ENCODE results near the gene GAD1.

GAD1 gene

GRCh38 chr2:170818752-170819470 lies 2.2 kb downstream of the GAD1 start:
- no peak for TF ChIP-seq MAX (IDR thresholded peaks at IDR 0.05)
- TF ChIP-seq EGR1 (IDR thresholded peaks at IDR 0.05), result no peak
- TF ChIP-seq CEBPB (IDR thresholded peaks at IDR 0.05), result no peak
- no peak for TF ChIP-seq ZBTB7A (IDR thresholded peaks at IDR 0.05; ENCODE audit: low read depth)
- no peak for TF ChIP-seq REST (IDR thresholded peaks at IDR 0.05; ENCODE audit: low read depth)
- no peak for TF ChIP-seq NFIC (IDR thresholded peaks at IDR 0.05)
- no peak for TF ChIP-seq EP300 (IDR thresholded peaks at IDR 0.05; ENCODE audit: borderline replicate concordance)
- TF ChIP-seq RAD21 (IDR thresholded peaks at IDR 0.05; ENCODE audit: low read depth), result no peak
- no peak for TF ChIP-seq CREB1 (IDR thresholded peaks at IDR 0.05; ENCODE audit: low read depth)
- no peak for TF ChIP-seq FOXM1 (IDR thresholded peaks at IDR 0.05; ENCODE audit: borderline replicate concordance, low read depth)
- TF ChIP-seq TCF12 (IDR thresholded peaks at IDR 0.05; ENCODE audit: low read depth), result no peak
- no peak for TF ChIP-seq TAF1 (IDR thresholded peaks at IDR 0.05; ENCODE audit: low read depth)
- no peak for TF ChIP-seq YY1 (IDR thresholded peaks at IDR 0.05; ENCODE audit: low read depth)
- TF ChIP-seq TEAD4 (IDR thresholded peaks at IDR 0.05), result no peak

DNA sequence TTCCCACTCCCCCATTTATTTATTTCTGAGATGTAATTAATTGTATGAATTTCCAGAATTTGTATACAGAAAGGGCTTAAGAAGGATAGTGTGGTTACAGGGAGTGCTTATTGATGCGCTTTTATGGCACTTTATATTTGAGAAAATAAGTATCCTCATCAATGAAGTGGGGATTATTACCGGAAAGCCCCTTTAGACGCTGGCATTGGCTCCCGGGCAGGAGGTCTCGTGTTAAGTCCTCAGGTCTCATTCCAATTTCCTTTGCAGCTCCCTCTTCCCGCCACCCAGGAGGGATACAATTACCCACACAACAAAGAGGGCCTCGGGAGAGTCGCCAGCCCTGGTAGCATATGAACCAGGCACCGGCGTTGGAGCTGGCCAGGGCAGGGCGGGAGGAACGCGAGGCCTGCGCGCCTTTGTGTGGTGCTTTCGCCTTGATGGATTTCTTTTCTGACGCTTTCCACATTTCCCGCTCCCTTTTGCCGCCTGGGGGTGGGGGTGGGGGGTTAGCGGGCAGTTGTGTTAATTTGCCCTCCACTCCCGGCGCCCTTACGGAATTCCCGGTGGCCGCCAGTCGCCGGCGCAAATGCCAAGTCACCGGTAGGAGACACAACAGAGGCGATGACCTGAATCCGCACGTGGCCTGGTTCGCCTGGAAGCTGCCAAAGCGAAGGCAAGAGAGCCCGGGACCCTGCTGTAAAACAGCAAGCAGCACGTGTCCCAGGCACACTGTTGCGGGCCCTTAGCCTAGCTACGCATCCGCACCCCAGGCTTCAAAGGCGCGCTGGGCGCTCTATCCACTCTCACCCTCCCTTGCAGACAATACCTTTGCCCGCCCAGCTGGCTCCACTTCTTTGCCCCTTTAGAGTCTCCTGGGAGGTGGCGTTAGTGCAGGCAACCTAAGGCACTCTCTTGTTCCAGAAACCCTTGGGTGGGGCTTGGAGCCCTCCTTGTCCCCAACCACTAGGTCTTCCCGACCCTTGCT lies 3.3 kb downstream of the GAD1 start:
- no peak for TF ChIP-seq ZBTB7A (IDR thresholded peaks at IDR 0.05; ENCODE audit: low read depth)
- TF ChIP-seq EP300 (IDR thresholded peaks at IDR 0.05; ENCODE audit: borderline replicate concordance), result no peak
- no peak for TF ChIP-seq EGR1 (IDR thresholded peaks at IDR 0.05)
- no peak for TF ChIP-seq CREB1 (IDR thresholded peaks at IDR 0.05; ENCODE audit: low read depth)
- TF ChIP-seq, protein P1, sequence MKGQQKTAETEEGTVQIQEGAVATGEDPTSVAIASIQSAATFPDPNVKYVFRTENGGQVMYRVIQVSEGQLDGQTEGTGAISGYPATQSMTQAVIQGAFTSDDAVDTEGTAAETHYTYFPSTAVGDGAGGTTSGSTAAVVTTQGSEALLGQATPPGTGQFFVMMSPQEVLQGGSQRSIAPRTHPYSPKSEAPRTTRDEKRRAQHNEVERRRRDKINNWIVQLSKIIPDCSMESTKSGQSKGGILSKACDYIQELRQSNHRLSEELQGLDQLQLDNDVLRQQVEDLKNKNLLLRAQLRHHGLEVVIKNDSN (IDR thresholded peaks at IDR 0.05), result no peak
- no peak for TF ChIP-seq TCF12 (IDR thresholded peaks at IDR 0.05; ENCODE audit: low read depth)

DNA sequence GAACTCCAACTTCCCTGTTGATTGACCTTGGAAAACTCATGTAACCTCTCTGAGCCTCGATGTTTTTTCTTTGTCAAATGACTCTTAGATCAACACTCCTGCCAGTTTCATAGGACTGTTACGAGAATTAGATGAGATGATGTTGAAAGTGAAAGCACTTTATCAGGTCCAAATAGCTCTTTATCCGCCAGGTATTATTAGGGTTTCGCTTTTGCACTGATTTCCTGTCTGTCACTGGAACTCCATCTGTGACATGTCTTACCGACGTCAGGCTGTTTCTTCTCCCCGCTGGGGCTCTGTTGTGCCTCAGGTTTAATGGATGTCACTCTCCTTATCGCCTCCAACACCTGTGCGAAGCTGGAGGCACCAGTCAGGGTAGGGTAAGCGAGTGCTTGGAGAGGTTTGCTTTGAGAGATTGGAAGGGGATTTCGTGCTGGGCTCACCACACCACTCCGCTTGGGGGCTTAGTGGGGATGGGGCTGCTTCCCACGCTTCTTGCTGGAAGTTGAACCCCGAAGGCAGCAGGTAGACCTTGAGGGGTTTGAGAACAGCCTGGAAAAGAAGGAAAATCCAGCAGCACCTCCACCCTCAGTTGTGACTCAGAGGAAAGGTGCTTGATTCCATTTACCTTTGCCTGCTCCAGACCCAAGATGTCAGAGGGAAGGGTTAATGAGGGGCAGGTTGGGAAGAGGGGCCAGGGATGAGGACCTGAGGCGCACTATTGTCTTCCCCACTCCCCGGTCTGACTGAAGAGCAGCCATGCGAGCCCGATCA lies 4.3 kb downstream of the GAD1 start:
- no peak for TF ChIP-seq EGR1 (IDR thresholded peaks at IDR 0.05)
- TF ChIP-seq RAD21 (IDR thresholded peaks at IDR 0.05; ENCODE audit: low read depth), result no peak

DNA sequence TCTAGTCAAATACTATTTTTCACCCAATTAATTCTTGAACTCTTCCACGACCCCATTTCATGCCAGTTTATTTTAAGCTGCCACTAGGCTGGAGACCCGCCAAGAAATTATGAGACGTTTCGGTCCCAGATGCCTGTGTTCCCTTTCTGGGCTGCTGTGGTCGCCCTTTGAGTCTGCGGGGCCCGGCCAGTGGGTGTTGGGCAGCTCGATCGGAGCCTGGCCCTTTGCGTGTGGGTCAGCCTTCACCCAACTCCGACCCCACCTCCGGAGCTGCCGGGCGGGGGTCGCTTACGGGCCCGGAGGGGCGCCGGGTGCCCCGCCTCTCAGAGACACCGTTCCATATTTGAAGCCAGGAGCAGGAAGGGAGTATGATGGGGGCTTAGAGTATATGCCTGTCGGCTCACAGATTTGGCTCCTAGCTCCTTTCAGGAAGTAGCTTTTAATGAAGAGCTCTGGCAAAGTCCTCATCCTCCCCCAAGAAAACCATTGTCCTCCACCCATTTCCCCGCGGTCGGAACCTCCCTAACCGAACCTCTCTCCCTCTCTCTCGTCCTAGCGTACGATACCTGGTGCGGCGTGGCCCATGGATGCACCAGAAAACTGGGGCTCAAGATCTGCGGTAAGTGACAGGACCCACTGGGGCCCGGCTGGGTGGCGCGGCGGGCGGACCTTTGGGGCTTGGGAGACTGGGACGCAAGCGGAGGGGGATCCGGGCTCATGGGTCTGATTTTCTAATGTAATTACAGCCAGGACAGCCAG lies 5.0 kb downstream of the GAD1 start:
- TF ChIP-seq YY1 (IDR thresholded peaks at IDR 0.05; ENCODE audit: low read depth), result no peak

GRCh38 chr2:170822290-170823087 lies 5.8 kb downstream of the GAD1 start:
- TF ChIP-seq MAX (IDR thresholded peaks at IDR 0.05), result no peak
- TF ChIP-seq YY1 (IDR thresholded peaks at IDR 0.05; ENCODE audit: low read depth), result no peak
- no peak for TF ChIP-seq TAF1 (IDR thresholded peaks at IDR 0.05; ENCODE audit: low read depth)
- no peak for TF ChIP-seq ZBTB7A (IDR thresholded peaks at IDR 0.05; ENCODE audit: low read depth)
- TF ChIP-seq REST (IDR thresholded peaks at IDR 0.05; ENCODE audit: low read depth), result no peak
- TF ChIP-seq RAD21 (IDR thresholded peaks at IDR 0.05; ENCODE audit: low read depth), result no peak
- TF ChIP-seq CEBPB (IDR thresholded peaks at IDR 0.05), result no peak
- TF ChIP-seq FOXM1 (IDR thresholded peaks at IDR 0.05; ENCODE audit: borderline replicate concordance, low read depth), result no peak
- TF ChIP-seq NFIC (IDR thresholded peaks at IDR 0.05), result no peak
- TF ChIP-seq EP300 (IDR thresholded peaks at IDR 0.05; ENCODE audit: borderline replicate concordance), result no peak
- TF ChIP-seq TEAD4 (IDR thresholded peaks at IDR 0.05), result no peak
- TF ChIP-seq, protein P1 (IDR thresholded peaks at IDR 0.05), result no peak
- no peak for TF ChIP-seq TCF12 (IDR thresholded peaks at IDR 0.05; ENCODE audit: low read depth)
- no peak for TF ChIP-seq EGR1 (IDR thresholded peaks at IDR 0.05)
- TF ChIP-seq CREB1 (IDR thresholded peaks at IDR 0.05; ENCODE audit: low read depth), result no peak
